GM12878 (cell line): ENCODE measurements around the gene PAM. TPM values are rescaled to one million over a fixed set of nuclear protein-coding genes. Genes with fewer than 3 reads are reported as not detected.

ENCODE experiments used
- ATAC-seq: fragments of 200-7000 bp; cut with Tn5 transposase; 3 replicates; pipeline ENCODE4 v1.9.1; 2020; ENCODE audit warnings: mild to moderate bottlenecking, moderate library complexity
- BruUV-seq: library from RNA; stranded (reverse); fragments of 400-500 nt; replicated peaks from 2 replicates; lab custom pipeline; 2021; lab: Mats Ljungman, UMichigan
- CTCF ChIA-PET: fragments of 300-600 bp; sonication (Branson Sonifier 250); formaldehyde crosslinking; extraction: SDS; loops from one replicate; lab custom pipeline; 2021; ENCODE audit warnings: inconsistent platforms; lab: Yijun Ruan, JAX
- POLR2A ChIA-PET: fragments of 350-600 bp; formaldehyde crosslinking; extraction: SDS; loops from one replicate; lab custom pipeline; 2021; ENCODE audit warnings: inconsistent platforms; lab: Charles Lee
- RAD21 ChIA-PET: fragments of 300-600 bp; sonication (Branson Sonifier 250); formaldehyde crosslinking; loops from one replicate; lab custom pipeline; 2023; ENCODE audit warnings: antibody characterized with exemption; ENCODE audit not compliant: unreplicated experiment; lab: Charles Lee
- SMC1A ChIA-PET: fragments of 300-600 bp; sonication (Branson Sonifier 250); formaldehyde crosslinking; loops from one replicate; lab custom pipeline; 2023; ENCODE audit not compliant: unreplicated experiment, uncharacterized antibody; lab: Charles Lee
- DNase-seq: peaks from one replicate; pipeline ENCODE4 v3.0.0-alpha.2; 2011; ENCODE audit warnings: low read depth, low spot score
- FAIRE-seq: peaks from 3 replicates; lab custom pipeline; 2011; peaks lifted over from hg19 to GRCh38; lab: Jason Lieb, UNC
- H2AFZ ChIP-seq: 2 replicates; pipeline ENCODE4 v1.6.0; 2011; ENCODE audit warnings: low read depth, low read length, control low read depth; ENCODE audit not compliant: control insufficient read depth
- H3K27ac ChIP-seq: 2 replicates; pipeline ENCODE4 v1.5.1; 2011; ENCODE audit warnings: control low read depth; ENCODE audit not compliant: control insufficient read depth, insufficient read depth
- H3K27me3 ChIP-seq, 2 experiments: replicated peaks in 1 of 2; 2 replicates each; pipeline versions ENCODE4 v1.6.0 to v1.6.1; 2011; ENCODE audit warnings: low read length in 1 of 2; ENCODE audit not compliant: control insufficient read depth in 2 of 2, insufficient read depth in 2 of 2
- H3K36me3 ChIP-seq, 2 experiments: 2 replicates each; pipeline ENCODE4 v1.5.1; 2011; ENCODE audit warnings: low read length in 1 of 2; ENCODE audit not compliant: control insufficient read depth in 2 of 2, insufficient read depth in 2 of 2
- H3K4me1 ChIP-seq: 2 replicates; pipeline ENCODE4 v1.6.1; 2011; ENCODE audit warnings: mild to moderate bottlenecking, low read length, moderate library complexity, mixed read lengths; ENCODE audit not compliant: control insufficient read depth, insufficient read depth
- H3K4me2 ChIP-seq: 2 replicates; pipeline ENCODE4 v1.6.0; 2011; ENCODE audit warnings: control low read depth; ENCODE audit not compliant: control insufficient read depth, insufficient read depth
- H3K4me3 ChIP-seq: fragments of 200-600 bp; sonication (generic); 2 replicates; pipeline ENCODE4 v1.5.1; 2016
- H3K79me2 ChIP-seq: 2 replicates; pipeline ENCODE4 v1.6.0; 2011; ENCODE audit warnings: low read length; ENCODE audit not compliant: control insufficient read depth, insufficient read depth
- H3K9ac ChIP-seq: 2 replicates; pipeline ENCODE4 v1.8.0; 2011; ENCODE audit warnings: low read length, control low read depth, mixed read lengths; ENCODE audit not compliant: control insufficient read depth, insufficient read depth
- H3K9me3 ChIP-seq: replicated peaks from 3 replicates; pipeline ENCODE4 v1.5.1; 2011; ENCODE audit warnings: mild to moderate bottlenecking, low read length; ENCODE audit not compliant: control insufficient read depth, insufficient read depth
- H4K20me1 ChIP-seq: 2 replicates; pipeline ENCODE4 v1.6.0; 2011; ENCODE audit not compliant: control insufficient read depth, insufficient read depth
- CBX5 ChIP-seq: sonication (generic); IDR thresholded peaks from 2 replicates; pipeline ENCODE4 v1.6.1; 2016; ENCODE audit warnings: low read depth, moderate library complexity, mild to moderate bottlenecking, inconsistent platforms
- CEBPB ChIP-seq, 2 experiments: fragments of 150-350 bp in 1 of 2; IDR thresholded peaks; 2 replicates each; pipeline ENCODE4 v1.6.1; 2012 to 2014; ENCODE audit warnings: low read depth in 2 of 2, low read length in 2 of 2, borderline replicate concordance in 1 of 2, inconsistent platforms in 1 of 2
- ESRRA ChIP-seq: IDR thresholded peaks from 2 replicates; pipeline ENCODE4 v1.6.1; 2012; ENCODE audit warnings: mild to moderate bottlenecking, low read length, improper control_type of control experiment
- FOXK2 ChIP-seq: fragments of 450-650 bp; IDR thresholded peaks from 2 replicates; pipeline ENCODE4 v1.6.1; 2017; ENCODE audit warnings: mild to moderate bottlenecking, moderate library complexity
- GABPA ChIP-seq: IDR thresholded peaks from 2 replicates; pipeline ENCODE4 v1.6.1; 2014; ENCODE audit warnings: antibody characterized with exemption, low read depth, mild to moderate bottlenecking, inconsistent platforms
- HCFC1 ChIP-seq: fragments of 150-350 bp; IDR thresholded peaks from 2 replicates; pipeline ENCODE4 v1.6.1; 2014; ENCODE audit warnings: low read length
- MEF2A ChIP-seq: IDR thresholded peaks from 2 replicates; pipeline ENCODE4 v1.6.1; 2011; ENCODE audit warnings: low read depth, mild to moderate bottlenecking, low read length, moderate library complexity; ENCODE audit not compliant: insufficient read depth
- RAD21 ChIP-seq: IDR thresholded peaks from 2 replicates; pipeline ENCODE4 v1.6.1; 2011; ENCODE audit warnings: mild to moderate bottlenecking, low read depth, low read length, moderate library complexity; ENCODE audit not compliant: insufficient read depth
- SUZ12 ChIP-seq: fragments of 200-600 bp; sonication (generic); IDR thresholded peaks from one replicate; pipeline ENCODE4 v1.6.1; 2018; ENCODE audit warnings: antibody characterized with exemption, mild to moderate bottlenecking; ENCODE audit not compliant: unreplicated experiment
- TAF1 ChIP-seq: IDR thresholded peaks from 2 replicates; pipeline ENCODE4 v1.6.1; 2011; ENCODE audit warnings: mild to moderate bottlenecking, low read depth, low read length, borderline replicate concordance
- ZNF24 ChIP-seq: fragments of 450-650 bp; IDR thresholded peaks from 2 replicates; pipeline ENCODE4 v1.6.1; 2017; ENCODE audit warnings: antibody characterized with exemption, mild to moderate bottlenecking
- in situ Hi-C: fragments of 300-500 bp; cut with MboI; formaldehyde crosslinking; loops from 9 replicates; pipeline ENCODE4 v1.14.3; 2018; ENCODE audit warnings: mixed read lengths
- intact Hi-C: fragments of 100-400 bp; cut with micrococcal nuclease; formaldehyde crosslinking; loops from one replicate; pipeline ENCODE4 v1.14.2; 2022; ENCODE audit not compliant: unreplicated experiment
- polyA plus RNA-seq, 11 experiments: library from polyadenylated mRNA; depleted of rRNA in 4 of 11; unstranded in 6 of 11; stranded (reverse) in 5 of 11; fragments of >200 nt; fragmentation: Nextera tagmentation in 4 of 11; fragmentation: Illumina TruSeq in 1 of 11; extraction: Ambion mirVana in 4 of 11; extraction: Trizol in 1 of 11; gene quantifications; 1 replicate in 1 of 11; 2 replicates in 10 of 11; pipeline versions ENCODE4 v1.2.1 to v1.2.3, GENCODE V29; 2011 to 2016; ENCODE audit warnings: inconsistent platforms in 2 of 11, missing spikeins in 2 of 11, low read depth in 1 of 11
- total RNA-seq, 4 experiments: library from RNA; depleted of rRNA in 3 of 4; stranded (reverse); fragments of >200 nt in 3 of 4; fragmentation: Illumina TruSeq in 1 of 4; extraction: Trizol in 1 of 4; gene quantifications; 2 replicates each; pipeline versions ENCODE4 v1.2.1 to v1.2.3, GENCODE V29; 2013 to 2021
- TF ChIP-seq, protein P1 (sequence below): fragments of 450-650 bp; formaldehyde crosslinking; IDR thresholded peaks from 2 replicates; pipeline ENCODE4 v1.4.0; 2020; ENCODE audit warnings: mild to moderate bottlenecking, moderate library complexity
- TF ChIP-seq, protein P2 (sequence below): IDR thresholded peaks from 2 replicates; pipeline ENCODE4 v1.6.1; 2012; ENCODE audit warnings: low read depth, low read length, improper control_type of control experiment
- TF ChIP-seq, protein P3 (sequence below): fragments of 450-650 bp; IDR thresholded peaks from 2 replicates; pipeline ENCODE4 v1.6.1; 2017; ENCODE audit warnings: mild to moderate bottlenecking
- TF ChIP-seq, protein P4 (sequence below): fragments of 450-650 bp; IDR thresholded peaks from 2 replicates; pipeline ENCODE4 v1.6.1; 2017; ENCODE audit warnings: mild to moderate bottlenecking, moderate library complexity

PAM gene
- total and polyA plus RNA-seq, 10 of the 15 experiments (the other 5 are each of a cell fraction or from before 2014, with no cell fraction given), result 5.5 to 72.5 (median 15.4) TPM

DNA sequence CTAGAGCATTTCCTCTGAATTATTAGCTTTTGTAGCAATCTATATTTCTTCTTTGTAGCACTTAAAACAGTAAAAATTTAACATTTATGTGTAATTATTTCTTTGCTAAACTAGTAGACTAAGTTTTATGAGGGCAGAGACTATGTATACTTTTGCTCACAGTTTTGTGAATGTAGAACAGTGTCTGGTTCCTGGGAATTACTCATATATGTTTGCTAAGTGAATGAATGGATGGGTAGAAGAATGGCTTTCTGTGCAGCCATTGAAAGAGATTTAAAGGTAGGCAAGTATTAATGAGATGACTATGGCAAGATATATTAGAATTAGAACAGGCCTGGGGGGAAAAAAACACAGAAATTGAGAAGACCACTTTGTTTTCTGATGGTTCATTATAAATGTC is 140.1 kb downstream of the PAM start:
- H3K27me3 ChIP-seq, result no peaks in the 10 kb centered on the region
- no peak overlapping the region for H3K9ac ChIP-seq
- no peaks in the 10 kb centered on the region for H3K4me1 ChIP-seq
- no TSS peak for BruUV-seq
- H3K4me3 ChIP-seq, result no peak overlapping the region
- H3K4me2 ChIP-seq, result no peak overlapping the region
- SMC1A ChIA-PET, result interaction anchor here (0.7 to 1.6 kb wide), 3 partner anchors 20 to 127 kb away, joined by 3 to 5 read pairs (median 3); no protein-coding TSS in a partner anchor
- H3K36me3 ChIP-seq, result no peaks in the 10 kb centered on the region
- CTCF ChIA-PET, result interaction anchor here (1.3 kb wide), 1 partner anchor 215 kb away, joined by 3 read pairs; no protein-coding TSS in a partner anchor
- no peak for DNase-seq
- ATAC-seq, result no peak
- FAIRE-seq, result no peak
- intact Hi-C loops, result no loop called here
- no peak overlapping the region for H2AFZ ChIP-seq
- H3K9me3 ChIP-seq, result no peaks in the 10 kb centered on the region
- POLR2A ChIA-PET, result no interaction called here
- no peaks in the 10 kb centered on the region for H3K79me2 ChIP-seq
- no peak overlapping the region for H3K27ac ChIP-seq
- no peaks in the 10 kb centered on the region for H4K20me1 ChIP-seq
- RAD21 ChIA-PET, result no interaction called here
- in situ Hi-C loops, result no loop called here
- TF ChIP-seq GABPA (no peak), ESRRA (no peak), SUZ12 (no peak), CEBPB (IDR thresholded peaks at IDR 0.05; ENCODE audit: borderline replicate concordance in 1 of 2, low read depth in 2 of 2, low read length in 2 of 2) (no peak), MEF2A (no peak), HCFC1 (no peak), ZNF24 (no peak), FOXK2 (no peak), CBX5 (no peak), TAF1 (no peak), RAD21 (no peak)
- TF ChIP-seq, protein P1, sequence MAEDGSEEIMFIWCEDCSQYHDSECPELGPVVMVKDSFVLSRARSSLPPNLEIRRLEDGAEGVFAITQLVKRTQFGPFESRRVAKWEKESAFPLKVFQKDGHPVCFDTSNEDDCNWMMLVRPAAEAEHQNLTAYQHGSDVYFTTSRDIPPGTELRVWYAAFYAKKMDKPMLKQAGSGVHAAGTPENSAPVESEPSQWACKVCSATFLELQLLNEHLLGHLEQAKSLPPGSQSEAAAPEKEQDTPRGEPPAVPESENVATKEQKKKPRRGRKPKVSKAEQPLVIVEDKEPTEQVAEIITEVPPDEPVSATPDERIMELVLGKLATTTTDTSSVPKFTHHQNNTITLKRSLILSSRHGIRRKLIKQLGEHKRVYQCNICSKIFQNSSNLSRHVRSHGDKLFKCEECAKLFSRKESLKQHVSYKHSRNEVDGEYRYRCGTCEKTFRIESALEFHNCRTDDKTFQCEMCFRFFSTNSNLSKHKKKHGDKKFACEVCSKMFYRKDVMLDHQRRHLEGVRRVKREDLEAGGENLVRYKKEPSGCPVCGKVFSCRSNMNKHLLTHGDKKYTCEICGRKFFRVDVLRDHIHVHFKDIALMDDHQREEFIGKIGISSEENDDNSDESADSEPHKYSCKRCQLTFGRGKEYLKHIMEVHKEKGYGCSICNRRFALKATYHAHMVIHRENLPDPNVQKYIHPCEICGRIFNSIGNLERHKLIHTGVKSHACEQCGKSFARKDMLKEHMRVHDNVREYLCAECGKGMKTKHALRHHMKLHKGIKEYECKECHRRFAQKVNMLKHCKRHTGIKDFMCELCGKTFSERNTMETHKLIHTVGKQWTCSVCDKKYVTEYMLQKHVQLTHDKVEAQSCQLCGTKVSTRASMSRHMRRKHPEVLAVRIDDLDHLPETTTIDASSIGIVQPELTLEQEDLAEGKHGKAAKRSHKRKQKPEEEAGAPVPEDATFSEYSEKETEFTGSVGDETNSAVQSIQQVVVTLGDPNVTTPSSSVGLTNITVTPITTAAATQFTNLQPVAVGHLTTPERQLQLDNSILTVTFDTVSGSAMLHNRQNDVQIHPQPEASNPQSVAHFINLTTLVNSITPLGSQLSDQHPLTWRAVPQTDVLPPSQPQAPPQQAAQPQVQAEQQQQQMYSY (CRISPR knock-in tag), result no peak
- TF ChIP-seq, protein P2, sequence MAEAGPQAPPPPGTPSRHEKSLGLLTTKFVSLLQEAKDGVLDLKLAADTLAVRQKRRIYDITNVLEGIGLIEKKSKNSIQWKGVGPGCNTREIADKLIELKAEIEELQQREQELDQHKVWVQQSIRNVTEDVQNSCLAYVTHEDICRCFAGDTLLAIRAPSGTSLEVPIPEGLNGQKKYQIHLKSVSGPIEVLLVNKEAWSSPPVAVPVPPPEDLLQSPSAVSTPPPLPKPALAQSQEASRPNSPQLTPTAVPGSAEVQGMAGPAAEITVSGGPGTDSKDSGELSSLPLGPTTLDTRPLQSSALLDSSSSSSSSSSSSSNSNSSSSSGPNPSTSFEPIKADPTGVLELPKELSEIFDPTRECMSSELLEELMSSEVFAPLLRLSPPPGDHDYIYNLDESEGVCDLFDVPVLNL, result no peak
- TF ChIP-seq, protein P3, sequence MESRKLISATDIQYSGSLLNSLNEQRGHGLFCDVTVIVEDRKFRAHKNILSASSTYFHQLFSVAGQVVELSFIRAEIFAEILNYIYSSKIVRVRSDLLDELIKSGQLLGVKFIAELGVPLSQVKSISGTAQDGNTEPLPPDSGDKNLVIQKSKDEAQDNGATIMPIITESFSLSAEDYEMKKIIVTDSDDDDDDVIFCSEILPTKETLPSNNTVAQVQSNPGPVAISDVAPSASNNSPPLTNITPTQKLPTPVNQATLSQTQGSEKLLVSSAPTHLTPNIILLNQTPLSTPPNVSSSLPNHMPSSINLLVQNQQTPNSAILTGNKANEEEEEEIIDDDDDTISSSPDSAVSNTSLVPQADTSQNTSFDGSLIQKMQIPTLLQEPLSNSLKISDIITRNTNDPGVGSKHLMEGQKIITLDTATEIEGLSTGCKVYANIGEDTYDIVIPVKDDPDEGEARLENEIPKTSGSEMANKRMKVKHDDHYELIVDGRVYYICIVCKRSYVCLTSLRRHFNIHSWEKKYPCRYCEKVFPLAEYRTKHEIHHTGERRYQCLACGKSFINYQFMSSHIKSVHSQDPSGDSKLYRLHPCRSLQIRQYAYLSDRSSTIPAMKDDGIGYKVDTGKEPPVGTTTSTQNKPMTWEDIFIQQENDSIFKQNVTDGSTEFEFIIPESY, result no peak
- TF ChIP-seq, protein P4, sequence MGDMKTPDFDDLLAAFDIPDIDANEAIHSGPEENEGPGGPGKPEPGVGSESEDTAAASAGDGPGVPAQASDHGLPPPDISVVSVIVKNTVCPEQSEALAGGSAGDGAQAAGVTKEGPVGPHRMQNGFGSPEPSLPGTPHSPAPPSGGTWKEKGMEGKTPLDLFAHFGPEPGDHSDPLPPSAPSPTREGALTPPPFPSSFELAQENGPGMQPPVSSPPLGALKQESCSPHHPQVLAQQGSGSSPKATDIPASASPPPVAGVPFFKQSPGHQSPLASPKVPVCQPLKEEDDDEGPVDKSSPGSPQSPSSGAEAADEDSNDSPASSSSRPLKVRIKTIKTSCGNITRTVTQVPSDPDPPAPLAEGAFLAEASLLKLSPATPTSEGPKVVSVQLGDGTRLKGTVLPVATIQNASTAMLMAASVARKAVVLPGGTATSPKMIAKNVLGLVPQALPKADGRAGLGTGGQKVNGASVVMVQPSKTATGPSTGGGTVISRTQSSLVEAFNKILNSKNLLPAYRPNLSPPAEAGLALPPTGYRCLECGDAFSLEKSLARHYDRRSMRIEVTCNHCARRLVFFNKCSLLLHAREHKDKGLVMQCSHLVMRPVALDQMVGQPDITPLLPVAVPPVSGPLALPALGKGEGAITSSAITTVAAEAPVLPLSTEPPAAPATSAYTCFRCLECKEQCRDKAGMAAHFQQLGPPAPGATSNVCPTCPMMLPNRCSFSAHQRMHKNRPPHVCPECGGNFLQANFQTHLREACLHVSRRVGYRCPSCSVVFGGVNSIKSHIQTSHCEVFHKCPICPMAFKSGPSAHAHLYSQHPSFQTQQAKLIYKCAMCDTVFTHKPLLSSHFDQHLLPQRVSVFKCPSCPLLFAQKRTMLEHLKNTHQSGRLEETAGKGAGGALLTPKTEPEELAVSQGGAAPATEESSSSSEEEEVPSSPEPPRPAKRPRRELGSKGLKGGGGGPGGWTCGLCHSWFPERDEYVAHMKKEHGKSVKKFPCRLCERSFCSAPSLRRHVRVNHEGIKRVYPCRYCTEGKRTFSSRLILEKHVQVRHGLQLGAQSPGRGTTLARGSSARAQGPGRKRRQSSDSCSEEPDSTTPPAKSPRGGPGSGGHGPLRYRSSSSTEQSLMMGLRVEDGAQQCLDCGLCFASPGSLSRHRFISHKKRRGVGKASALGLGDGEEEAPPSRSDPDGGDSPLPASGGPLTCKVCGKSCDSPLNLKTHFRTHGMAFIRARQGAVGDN, result no peak
